Measurements from ENCODE around the gene ZNF433. TPM values are rescaled to one million over a fixed set of nuclear protein-coding genes. Genes with fewer than 3 reads are reported as not detected.
"Not testable (repeated sequence)": the region's sequence is repeated elsewhere in the genome, so short reads cannot be mapped to it uniquely, and the experiment has no call there.

The ZNF433 gene
- total RNA-seq, 2 donors from 2014 or later: 10.2 to 10.4 TPM

DNA sequence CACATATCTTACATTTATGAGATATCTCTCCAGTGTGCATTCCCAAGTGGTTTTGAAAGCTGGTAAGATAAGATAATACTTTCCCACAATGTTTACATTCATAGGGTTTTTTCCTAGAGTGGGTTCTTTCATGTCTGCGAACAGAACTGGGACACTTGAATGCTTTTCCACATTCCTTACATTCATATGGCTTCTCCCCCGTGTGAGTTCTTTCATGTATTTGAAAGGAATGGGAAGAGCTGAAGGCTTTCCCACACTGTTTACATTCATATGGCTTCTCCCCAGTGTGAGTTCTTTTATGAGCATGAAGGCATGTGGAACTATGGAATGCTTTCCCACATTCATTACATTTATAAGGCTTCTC is 19.7 kb downstream of the ZNF433 start:
- WGBS: 87% methylated on average over 2 of the region's 2 CpGs
- Histone ChIP-seq H3K9me3 (peaks cover 3% of the 10 kb centered on the region), H3K36me3 (peaks cover 0 to 26% of the 10 kb centered on the region in 2 donors), H3K27me3 (replicated peaks; ENCODE audit: insufficient read depth) (no peaks in the 10 kb centered on the region), H3K4me3 (no peak overlapping the region), H3K27ac (no peak overlapping the region), H3K4me1 (replicated peaks) (no peaks in the 10 kb centered on the region)
- intact Hi-C loops (cut with DNase I): no loop called here
- DNase-seq (ENCODE audit: low spot score): no peak
- TF ChIP-seq POLR2AphosphoS5 (IDR thresholded peaks at IDR 0.05): no peak
- TF ChIP-seq, protein P1, sequence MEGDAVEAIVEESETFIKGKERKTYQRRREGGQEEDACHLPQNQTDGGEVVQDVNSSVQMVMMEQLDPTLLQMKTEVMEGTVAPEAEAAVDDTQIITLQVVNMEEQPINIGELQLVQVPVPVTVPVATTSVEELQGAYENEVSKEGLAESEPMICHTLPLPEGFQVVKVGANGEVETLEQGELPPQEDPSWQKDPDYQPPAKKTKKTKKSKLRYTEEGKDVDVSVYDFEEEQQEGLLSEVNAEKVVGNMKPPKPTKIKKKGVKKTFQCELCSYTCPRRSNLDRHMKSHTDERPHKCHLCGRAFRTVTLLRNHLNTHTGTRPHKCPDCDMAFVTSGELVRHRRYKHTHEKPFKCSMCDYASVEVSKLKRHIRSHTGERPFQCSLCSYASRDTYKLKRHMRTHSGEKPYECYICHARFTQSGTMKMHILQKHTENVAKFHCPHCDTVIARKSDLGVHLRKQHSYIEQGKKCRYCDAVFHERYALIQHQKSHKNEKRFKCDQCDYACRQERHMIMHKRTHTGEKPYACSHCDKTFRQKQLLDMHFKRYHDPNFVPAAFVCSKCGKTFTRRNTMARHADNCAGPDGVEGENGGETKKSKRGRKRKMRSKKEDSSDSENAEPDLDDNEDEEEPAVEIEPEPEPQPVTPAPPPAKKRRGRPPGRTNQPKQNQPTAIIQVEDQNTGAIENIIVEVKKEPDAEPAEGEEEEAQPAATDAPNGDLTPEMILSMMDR (IDR thresholded peaks at IDR 0.05): no peak
- no peak for TF ChIP-seq POLR2A (IDR thresholded peaks at IDR 0.05)

DNA sequence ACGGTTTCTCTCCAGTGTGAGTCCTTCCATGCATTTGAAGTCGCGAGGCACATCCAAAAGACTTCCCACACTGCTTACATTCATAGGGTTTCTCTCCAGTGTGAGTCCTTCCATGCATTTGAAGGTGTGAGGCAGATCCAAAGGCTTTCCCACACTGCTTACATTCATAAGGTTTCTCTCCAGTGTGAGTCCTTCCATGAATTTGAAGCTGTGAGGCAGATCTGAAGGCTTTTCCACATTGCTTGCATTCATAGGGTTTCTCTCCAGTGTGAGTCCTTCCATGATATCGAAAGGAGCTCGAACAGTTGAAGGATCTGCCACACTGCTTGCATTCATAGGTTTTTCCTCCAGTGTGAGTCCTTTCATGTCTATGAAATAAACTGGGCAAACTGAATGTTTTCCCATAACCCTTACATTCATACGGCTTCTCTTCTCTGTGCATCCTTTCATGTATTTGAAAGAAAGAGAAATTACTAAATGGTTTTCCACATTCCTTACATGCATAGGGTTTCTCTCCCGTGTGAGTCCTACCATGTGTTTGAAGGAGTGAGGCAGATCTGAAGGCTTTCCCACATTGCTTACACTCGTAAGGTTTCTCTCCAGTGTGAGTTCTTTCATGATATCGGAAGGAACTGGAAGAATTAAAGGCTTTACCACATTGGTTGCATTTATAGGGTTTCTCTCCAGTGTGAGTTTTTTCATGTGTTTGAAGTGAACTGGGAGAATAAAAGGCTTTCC is 20.3 kb downstream of the ZNF433 start:
- peaks cover 3% of the 10 kb centered on the region for H3K9me3 ChIP-seq
- no peaks in the 10 kb centered on the region for H3K4me1 ChIP-seq (replicated peaks)
- intact Hi-C loops (cut with DNase I): no loop called here
- H3K4me3 ChIP-seq: no peak overlapping the region
- no peak for DNase-seq (ENCODE audit: low spot score)
- H3K27me3 ChIP-seq (replicated peaks; ENCODE audit: insufficient read depth): no peaks in the 10 kb centered on the region
- no peak for TF ChIP-seq POLR2A (IDR thresholded peaks at IDR 0.05)
- TF ChIP-seq POLR2AphosphoS5 (IDR thresholded peaks at IDR 0.05): no peak
- TF ChIP-seq, protein P1 (IDR thresholded peaks at IDR 0.05): no peak
- no peak overlapping the region for H3K27ac ChIP-seq
- peaks cover 0 to 26% of the 10 kb centered on the region in 2 donors for H3K36me3 ChIP-seq
- 98% methylated on average over 9 of the region's 9 CpGs for WGBS

DNA sequence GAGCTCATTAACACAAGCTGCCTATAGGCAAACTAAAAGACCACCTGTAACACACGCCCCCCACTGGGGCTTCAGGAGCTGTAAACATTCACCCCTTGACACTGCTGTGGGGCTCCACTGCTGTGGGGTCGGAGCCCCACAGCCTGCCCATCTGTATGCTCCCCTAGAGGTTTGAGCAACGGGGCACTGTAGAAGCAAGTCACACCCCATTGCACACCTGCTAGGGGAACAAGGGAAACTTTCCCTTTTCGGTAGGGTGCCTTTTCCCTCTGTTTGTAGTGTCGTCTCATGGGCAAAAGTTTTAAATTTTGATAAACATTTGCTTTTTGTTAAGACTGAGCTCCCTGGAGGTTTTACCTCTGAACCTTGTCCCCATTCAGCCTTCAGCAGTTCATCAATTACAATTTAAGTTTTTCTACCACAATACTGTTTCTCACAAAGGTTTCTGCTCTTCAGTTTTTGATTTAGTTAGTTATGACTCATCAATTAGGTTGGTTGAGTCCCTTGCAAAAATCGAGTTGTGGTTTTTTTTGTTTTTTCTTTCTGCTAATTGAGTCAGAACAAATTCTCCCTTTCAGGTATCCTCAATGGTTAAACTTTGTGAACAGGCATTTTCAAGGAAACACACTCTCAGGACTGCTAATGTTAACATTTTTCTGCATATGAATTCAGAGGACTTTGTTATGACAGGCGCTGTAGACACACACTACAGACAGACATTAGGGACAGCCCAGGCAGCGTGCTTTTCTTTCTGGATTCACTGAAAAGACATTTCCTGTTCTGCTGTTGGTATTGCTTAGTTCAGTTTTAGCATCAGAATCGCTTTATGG is 35.1 kb downstream of the ZNF433 start:
- H3K27ac ChIP-seq: no peak overlapping the region
- TF ChIP-seq POLR2A (IDR thresholded peaks at IDR 0.05) (no peak), POLR2AphosphoS5 (IDR thresholded peaks at IDR 0.05) (no peak)
- TF ChIP-seq, protein P1 (IDR thresholded peaks at IDR 0.05): no peak
- H3K27me3 ChIP-seq (replicated peaks; ENCODE audit: insufficient read depth): no peaks in the 10 kb centered on the region
- H3K4me1 ChIP-seq (replicated peaks): no peaks in the 10 kb centered on the region
- no peak overlapping the region for H3K4me3 ChIP-seq
- intact Hi-C loops (cut with DNase I): no loop called here
- H3K9me3 ChIP-seq: no peaks in the 10 kb centered on the region
- no peaks in the 10 kb centered on the region for H3K36me3 ChIP-seq
- no peak for DNase-seq (ENCODE audit: low spot score)
- WGBS: 79% methylated on average over 9 of the region's 9 CpGs

GRCh38 chr19:11995174-11995573 is 40.3 kb downstream of the ZNF433 start:
- WGBS: 96% methylated on average over 1 of the region's 1 CpG
- no peaks in the 10 kb centered on the region for H3K9me3 ChIP-seq

GRCh38 chr19:11991921-11992320 is 43.6 kb downstream of the ZNF433 start:
- H3K9me3 ChIP-seq; H3K27me3 ChIP-seq (replicated peaks; ENCODE audit: insufficient read depth); H3K4me1 ChIP-seq (replicated peaks); H3K36me3 ChIP-seq; intact Hi-C loops (cut with DNase I); DNase-seq (ENCODE audit: low spot score); H3K27ac ChIP-seq; H3K4me3 ChIP-seq: not testable (repeated sequence)
- 82% methylated on average over 4 of the region's 4 CpGs for WGBS

More at GRCh38 chr19:11995174-11995573, 40.3 kb downstream of the ZNF433 start:
- Histone ChIP-seq H3K27me3 (replicated peaks; ENCODE audit: insufficient read depth) (no peaks in the 10 kb centered on the region), H3K4me3 (no peak overlapping the region), H3K4me1 (replicated peaks) (no peaks in the 10 kb centered on the region), H3K36me3 (no peaks in the 10 kb centered on the region), H3K27ac (no peak overlapping the region)
- intact Hi-C loops (cut with DNase I): no loop called here
- no peak for DNase-seq (ENCODE audit: low spot score)
- TF ChIP-seq, protein P1 (IDR thresholded peaks at IDR 0.05): no peak
- TF ChIP-seq POLR2A (IDR thresholded peaks at IDR 0.05) (no peak), POLR2AphosphoS5 (IDR thresholded peaks at IDR 0.05) (no peak)

All from prostate gland (tissue), 2 donors.